ENCODE data around the gene LYRM2. TPM values are rescaled to one million over a fixed set of nuclear protein-coding genes. Genes with fewer than 3 reads are reported as not detected.
A peak's percentile ranks its signal among the peaks of the same experiment; 100 is the strongest.

Gene LYRM2, protein sequence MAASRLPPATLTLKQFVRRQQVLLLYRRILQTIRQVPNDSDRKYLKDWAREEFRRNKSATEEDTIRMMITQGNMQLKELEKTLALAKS
- total RNA-seq: 10 to 100 TPM; 18.3 to 33.4 (median 21.9) TPM

- 7 to 17% methylated on average over 7 to 18 of the region's 58 CpGs for whole genome bisulfite sequencing, 2 donors (ENCODE audit: low coverage in 1 of 2)
- ATAC-seq: peak; percentile 99
- Histone ChIP-seq H3K4me3 (peak within 1 kb of the TSS; percentile 75 to 81), H3K36me3 (peaks cover 0 to 44% of the 10 kb centered on the region in 2 donors), H3K27ac (peak within 1 kb of the TSS; percentile 80 to 94 (median 94)), H3K4me1 (peaks cover 0 to 33% (median 3%) of the 10 kb centered on the region in 3 donors), H3K9me3 (no peaks in the 10 kb centered on the region), H3K27me3 (no peaks in the 10 kb centered on the region)
- TF ChIP-seq EP300 (IDR thresholded peaks at IDR 0.05): no peak
- peak; percentile 97 for TF ChIP-seq POLR2AphosphoS5 (IDR thresholded peaks at IDR 0.05)
- peak; percentile 85 to 90 for TF ChIP-seq POLR2A (IDR thresholded peaks at IDR 0.05)
- peak in 3 of 4 experiments; percentile 22 to 38 (median 33) for TF ChIP-seq CTCF (IDR thresholded peaks at IDR 0.05)
These were observed at the start of gene LYRM2 for GRCh38 chr6:89638320-89639195. LYRM2 (minus strand) TSS chr6:89638747; CDS start chr6:89638716, 31 bp downstream.

DNA sequence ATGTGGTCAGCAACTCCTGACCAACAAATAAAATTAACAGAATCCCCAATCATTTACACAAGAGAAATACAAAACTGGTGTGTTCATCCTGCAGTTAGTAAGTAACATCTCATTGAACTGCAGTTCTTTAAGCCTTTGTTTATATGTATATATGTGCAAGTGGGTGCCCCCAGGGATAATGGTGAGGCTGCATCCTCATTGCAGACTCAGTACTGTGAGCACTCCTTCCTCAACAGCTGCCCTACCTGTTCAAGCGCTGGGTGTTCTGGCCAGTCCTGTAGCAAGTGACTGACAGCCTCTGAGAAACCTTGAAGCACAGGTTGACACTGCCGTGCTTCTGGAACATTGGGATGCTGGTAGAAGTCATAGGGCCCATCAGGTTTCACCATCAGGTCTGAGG, 49.8 kb upstream of the LYRM2 start:
- no peak for ATAC-seq
- WGBS, 2 donors (ENCODE audit: low coverage in 1 of 2): 100% methylated on average over 1 of the region's 2 CpGs; no CpG with 5 or more reads in 1 of the 2 donors
- TF ChIP-seq POLR2AphosphoS5 (IDR thresholded peaks at IDR 0.05): no peak
- TF ChIP-seq EP300 (IDR thresholded peaks at IDR 0.05): no peak
- no peak for TF ChIP-seq POLR2A (IDR thresholded peaks at IDR 0.05)
- no peak for TF ChIP-seq CTCF (IDR thresholded peaks at IDR 0.05)
- Histone ChIP-seq H3K4me3 (no peak overlapping the region), H3K9me3 (no peaks in the 10 kb centered on the region), H3K27me3 (no peaks in the 10 kb centered on the region), H3K36me3 (peaks cover 0 to 100% of the 10 kb centered on the region in 2 donors), H3K4me1 (no peaks in the 10 kb centered on the region), H3K27ac (no peak overlapping the region)

DNA sequence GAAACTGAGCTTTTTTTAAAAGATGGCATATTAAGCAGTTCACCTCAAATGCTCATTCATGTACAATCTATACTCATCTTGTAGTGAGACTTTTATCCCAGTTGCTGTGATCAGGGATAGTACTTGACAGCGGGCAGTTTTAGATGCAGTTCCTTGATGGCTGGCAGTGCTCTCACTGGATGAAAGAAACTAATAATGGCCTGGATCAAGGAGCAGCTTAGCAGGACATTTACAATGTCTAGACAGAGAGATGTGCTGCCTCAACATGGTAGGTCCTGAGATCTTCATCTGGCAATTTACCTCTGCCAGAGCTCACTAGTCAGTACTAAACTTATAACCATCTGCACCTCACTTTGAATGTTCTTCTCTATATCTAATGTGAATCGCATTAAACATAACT, 46.8 kb upstream of the LYRM2 start:
- Histone ChIP-seq H3K9me3 (no peaks in the 10 kb centered on the region), H3K27ac (no peak overlapping the region), H3K4me3 (no peak overlapping the region), H3K36me3 (peaks cover 0 to 100% of the 10 kb centered on the region in 2 donors), H3K27me3 (no peaks in the 10 kb centered on the region), H3K4me1 (no peaks in the 10 kb centered on the region)
- TF ChIP-seq EP300 (IDR thresholded peaks at IDR 0.05) (no peak), POLR2AphosphoS5 (IDR thresholded peaks at IDR 0.05) (no peak), CTCF (IDR thresholded peaks at IDR 0.05) (no peak), POLR2A (IDR thresholded peaks at IDR 0.05) (no peak)
- WGBS, 2 donors (ENCODE audit: low coverage in 1 of 2): 93 to 100% methylated on average over 1 to 2 of the region's 2 CpGs
- ATAC-seq: no peak

GRCh38 chr6:89682991-89683390, 44.4 kb upstream of the LYRM2 start:
- Histone ChIP-seq H3K9me3 (no peaks in the 10 kb centered on the region), H3K27ac (no peak overlapping the region), H3K36me3 (peaks cover 0 to 100% of the 10 kb centered on the region in 2 donors), H3K4me3 (no peak overlapping the region), H3K4me1 (no peaks in the 10 kb centered on the region), H3K27me3 (no peaks in the 10 kb centered on the region)
- TF ChIP-seq POLR2AphosphoS5 (IDR thresholded peaks at IDR 0.05) (no peak), CTCF (IDR thresholded peaks at IDR 0.05) (no peak), POLR2A (IDR thresholded peaks at IDR 0.05) (no peak), EP300 (IDR thresholded peaks at IDR 0.05) (no peak)
- no peak for ATAC-seq
- no CpG with 5 or more reads among the region's 1 CpG for WGBS, 2 donors (ENCODE audit: low coverage in 1 of 2)
